BLaER1 (cell line): Measurements from ENCODE around the gene CDK5RAP2.

ENCODE experiments used
- H3K27ac ChIP-seq: shearing (Covaris generic); formaldehyde crosslinking; 2 replicates; pipeline ENCODE4 v1.8.1; 2022
- H3K27me3 ChIP-seq: shearing (Covaris generic); formaldehyde crosslinking; 2 replicates; pipeline ENCODE4 v1.8.1; 2022
- H3K36me3 ChIP-seq: shearing (Covaris generic); formaldehyde crosslinking; 2 replicates; pipeline ENCODE4 v1.8.1; 2022
- H3K4me1 ChIP-seq: shearing (Covaris generic); formaldehyde crosslinking; 2 replicates; pipeline ENCODE4 v1.8.1; 2022
- H3K4me2 ChIP-seq: shearing (Covaris generic); formaldehyde crosslinking; 2 replicates; pipeline ENCODE4 v1.8.1; 2022
- H3K4me3 ChIP-seq: shearing (Covaris generic); formaldehyde crosslinking; 2 replicates; pipeline ENCODE4 v1.8.1; 2022
- H3K9ac ChIP-seq: shearing (Covaris generic); formaldehyde crosslinking; 2 replicates; pipeline ENCODE4 v1.8.1; 2022
- H3K9me3 ChIP-seq: shearing (Covaris generic); formaldehyde crosslinking; 2 replicates; pipeline ENCODE4 v1.8.1; 2022
- H4K20me1 ChIP-seq: shearing (Covaris generic); formaldehyde crosslinking; 2 replicates; pipeline ENCODE4 v1.8.1; 2022
- Cebpa-rat ChIP-seq: shearing (Covaris generic); IDR thresholded peaks from 2 replicates; pipeline ENCODE4 v1.8.1; 2022

The CDK5RAP2 gene

DNA sequence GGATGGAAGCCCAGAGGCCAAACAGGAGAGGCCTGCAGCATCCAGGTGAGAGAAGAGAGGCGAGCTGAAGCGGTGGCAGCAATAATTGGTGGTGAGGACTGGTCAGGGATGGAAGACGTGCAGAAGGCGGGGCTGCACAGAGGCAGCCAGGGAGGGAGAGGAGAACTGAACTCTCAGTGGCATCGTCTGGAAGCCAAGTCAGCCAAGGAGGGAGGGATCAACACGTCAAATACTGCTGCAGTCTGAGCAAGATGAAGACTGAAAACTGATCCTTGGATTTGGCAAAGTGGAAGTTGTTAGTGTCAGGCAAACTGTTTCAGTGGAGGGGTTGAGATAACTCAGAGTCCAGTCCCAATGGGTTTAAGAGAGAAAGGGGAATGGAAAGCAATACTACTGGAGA is 145.4 kb downstream of the CDK5RAP2 start:
- TF ChIP-seq Cebpa-rat = no peak
- Histone ChIP-seq H4K20me1 (no peaks in the 10 kb centered on the region), H3K36me3 (peaks cover 76% of the 10 kb centered on the region), H3K27me3 (no peaks in the 10 kb centered on the region), H3K9me3 (no peaks in the 10 kb centered on the region), H3K4me1 (no peaks in the 10 kb centered on the region), H3K9ac (no peak overlapping the region), H3K4me3 (no peak overlapping the region), H3K27ac (no peak overlapping the region), H3K4me2 (no peak overlapping the region)

DNA sequence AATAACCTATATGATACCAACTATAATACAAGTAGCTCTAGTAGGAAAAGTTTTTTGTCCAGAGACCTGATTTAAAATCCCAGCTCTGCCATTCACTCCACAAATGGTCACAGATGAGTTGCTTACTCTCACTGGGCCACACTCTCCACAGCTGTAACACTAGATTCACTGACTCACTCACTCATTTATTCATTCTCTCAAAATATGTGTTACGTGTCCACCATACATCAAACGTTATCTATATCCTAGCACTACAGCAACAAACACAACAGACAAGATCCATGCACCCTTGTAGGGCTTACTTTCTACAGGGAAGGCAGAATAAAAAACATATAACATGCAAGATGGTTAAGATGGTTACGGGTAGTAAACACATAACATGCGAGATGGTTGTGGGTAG is 146.3 kb downstream of the CDK5RAP2 start:
- H3K27ac ChIP-seq = no peak overlapping the region

DNA sequence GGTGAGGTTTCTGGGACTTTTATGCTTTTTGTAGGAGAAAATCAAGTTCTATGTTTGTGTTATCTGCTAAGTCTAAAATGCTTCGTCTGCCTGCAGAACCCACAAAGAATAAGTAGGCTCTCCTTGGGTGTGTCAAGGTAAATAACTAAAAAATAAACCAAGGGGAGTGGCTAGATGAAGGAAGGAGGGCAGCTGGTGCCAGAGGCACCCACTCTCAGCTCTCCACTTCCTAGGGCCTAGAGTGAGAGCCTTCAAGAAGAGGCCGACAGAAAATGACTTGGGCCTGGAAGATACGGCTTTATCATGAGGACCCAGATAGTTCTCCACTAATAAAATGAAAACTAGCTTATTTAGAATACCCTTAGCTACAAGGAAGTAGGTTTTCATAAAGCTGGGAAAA is 147.4 kb downstream of the CDK5RAP2 start:
- Histone ChIP-seq H3K36me3 (peaks cover 57% of the 10 kb centered on the region), H3K27ac (no peak overlapping the region), H3K4me1 (no peaks in the 10 kb centered on the region), H3K9ac (no peak overlapping the region), H3K4me3 (no peak overlapping the region), H4K20me1 (no peaks in the 10 kb centered on the region), H3K27me3 (no peaks in the 10 kb centered on the region), H3K9me3 (no peaks in the 10 kb centered on the region), H3K4me2 (no peak overlapping the region)
- no peak for TF ChIP-seq Cebpa-rat

More for the DNA sequence above, 146.3 kb downstream of the CDK5RAP2 start:
- no peak overlapping the region for H3K4me2 ChIP-seq
- H3K4me3 ChIP-seq = no peak overlapping the region
- no peaks in the 10 kb centered on the region for H3K4me1 ChIP-seq
- H3K27me3 ChIP-seq = no peaks in the 10 kb centered on the region
- H3K36me3 ChIP-seq = peaks cover 68% of the 10 kb centered on the region
- TF ChIP-seq Cebpa-rat = no peak
- no peaks in the 10 kb centered on the region for H3K9me3 ChIP-seq
- no peaks in the 10 kb centered on the region for H4K20me1 ChIP-seq
- H3K9ac ChIP-seq = no peak overlapping the region

DNA sequence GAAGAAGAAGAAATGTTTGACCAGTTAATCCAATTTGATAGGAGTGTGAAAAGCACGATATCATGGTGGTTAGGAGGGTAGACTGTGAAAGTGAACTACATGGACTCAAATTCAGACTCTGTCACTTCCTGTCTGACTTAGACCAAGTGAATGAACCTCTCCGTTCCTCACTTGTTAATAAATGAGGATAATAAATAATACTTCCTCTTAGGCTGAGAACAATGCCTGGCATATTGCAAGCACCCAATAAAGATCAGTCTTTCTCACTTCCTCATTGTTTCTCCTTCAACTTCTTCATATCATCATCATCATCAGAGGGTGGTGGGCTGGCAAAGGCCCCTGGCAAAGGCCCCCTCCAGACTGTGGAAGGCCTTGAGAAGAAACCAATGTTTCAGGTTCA is 148.7 kb downstream of the CDK5RAP2 start:
- H4K20me1 ChIP-seq = no peaks in the 10 kb centered on the region
- no peak for TF ChIP-seq Cebpa-rat
- H3K9ac ChIP-seq = no peak overlapping the region
- no peaks in the 10 kb centered on the region for H3K9me3 ChIP-seq
- H3K27ac ChIP-seq = no peak overlapping the region
- H3K4me3 ChIP-seq = no peak overlapping the region
- no peak overlapping the region for H3K4me2 ChIP-seq
- peaks cover 56% of the 10 kb centered on the region for H3K36me3 ChIP-seq
- no peaks in the 10 kb centered on the region for H3K4me1 ChIP-seq
- H3K27me3 ChIP-seq = no peaks in the 10 kb centered on the region

DNA sequence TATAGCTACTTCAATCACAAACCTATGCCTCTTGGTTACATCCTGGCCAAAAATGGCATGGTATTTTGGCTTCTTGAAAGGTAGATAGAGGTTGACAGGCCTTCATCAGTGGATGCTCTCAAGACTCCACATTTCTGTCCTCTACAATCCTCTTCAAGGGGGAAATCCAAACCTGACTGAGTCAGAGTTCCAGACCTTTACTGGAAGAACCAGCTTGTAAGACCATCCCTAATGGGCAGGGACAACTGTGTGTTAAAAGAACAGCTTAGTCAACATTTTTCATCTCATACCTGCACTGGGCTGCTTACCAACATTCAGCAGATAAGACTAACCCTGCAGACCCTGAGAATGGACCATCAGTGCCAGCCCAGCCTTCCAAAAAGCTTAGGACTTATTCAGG is 155.7 kb downstream of the CDK5RAP2 start:
- Histone ChIP-seq H4K20me1 (no peaks in the 10 kb centered on the region), H3K27me3 (no peaks in the 10 kb centered on the region), H3K9ac (no peak overlapping the region), H3K4me3 (no peak overlapping the region), H3K4me2 (peak overlapping the region; percentile 58), H3K9me3 (no peaks in the 10 kb centered on the region), H3K36me3 (peaks cover 73% of the 10 kb centered on the region), H3K27ac (peak overlapping the region; percentile 47), H3K4me1 (peaks cover 35% of the 10 kb centered on the region)
- TF ChIP-seq Cebpa-rat = no peak

DNA sequence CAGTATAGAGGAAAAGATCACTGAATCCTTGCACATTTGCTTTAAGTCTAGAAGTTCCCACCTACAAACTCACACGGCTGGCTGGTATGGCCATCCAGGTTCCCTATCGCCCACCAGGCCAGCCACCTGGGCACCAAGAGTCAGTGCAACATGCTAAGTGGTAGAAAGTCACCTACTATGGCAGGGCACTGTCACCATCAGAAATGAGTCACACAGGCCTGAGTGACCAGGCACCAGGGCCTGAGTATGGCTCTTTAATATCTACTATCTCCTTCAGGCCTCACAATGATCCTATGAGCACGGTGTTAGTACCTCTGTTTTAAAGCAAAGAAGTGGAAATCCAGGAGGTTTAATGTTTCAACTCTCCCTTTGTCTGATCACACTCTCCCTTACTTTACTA is 156.2 kb downstream of the CDK5RAP2 start:
- Histone ChIP-seq H3K27ac (peak overlapping the region; percentile 47), H3K4me3 (no peak overlapping the region), H3K9ac (peak overlapping the region; percentile 42; the same call in 1 of the 2 replicates), H3K9me3 (no peaks in the 10 kb centered on the region), H3K4me1 (peaks cover 35% of the 10 kb centered on the region), H4K20me1 (no peaks in the 10 kb centered on the region), H3K36me3 (peaks cover 78% of the 10 kb centered on the region), H3K4me2 (peak overlapping the region; percentile 58), H3K27me3 (no peaks in the 10 kb centered on the region)
- no peak for TF ChIP-seq Cebpa-rat

DNA sequence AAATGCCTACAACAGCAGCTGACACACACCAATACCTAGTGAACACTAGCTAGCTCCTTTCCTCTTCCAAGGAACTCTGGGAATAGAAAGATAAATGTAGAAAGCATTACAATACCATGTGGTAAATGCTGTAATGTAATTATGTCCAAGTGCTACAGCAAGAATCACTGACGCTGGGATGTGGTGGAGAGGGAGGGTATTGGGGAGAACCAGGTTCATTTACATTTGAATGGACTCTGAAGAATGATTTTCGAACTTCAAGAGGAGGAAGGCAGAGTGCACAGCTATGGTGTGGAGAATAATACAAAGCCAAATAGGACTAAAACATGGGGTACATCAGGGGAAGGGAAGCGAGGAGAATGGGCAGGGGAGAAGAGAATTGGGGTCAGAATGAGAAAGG is 158.0 kb downstream of the CDK5RAP2 start:
- Histone ChIP-seq H3K4me3 (no peak overlapping the region), H3K4me1 (peaks cover 35% of the 10 kb centered on the region), H3K4me2 (no peak overlapping the region), H3K36me3 (peaks cover 91% of the 10 kb centered on the region), H3K9ac (no peak overlapping the region), H3K27ac (no peak overlapping the region), H4K20me1 (no peaks in the 10 kb centered on the region), H3K9me3 (no peaks in the 10 kb centered on the region), H3K27me3 (no peaks in the 10 kb centered on the region)
- no peak for TF ChIP-seq Cebpa-rat

DNA sequence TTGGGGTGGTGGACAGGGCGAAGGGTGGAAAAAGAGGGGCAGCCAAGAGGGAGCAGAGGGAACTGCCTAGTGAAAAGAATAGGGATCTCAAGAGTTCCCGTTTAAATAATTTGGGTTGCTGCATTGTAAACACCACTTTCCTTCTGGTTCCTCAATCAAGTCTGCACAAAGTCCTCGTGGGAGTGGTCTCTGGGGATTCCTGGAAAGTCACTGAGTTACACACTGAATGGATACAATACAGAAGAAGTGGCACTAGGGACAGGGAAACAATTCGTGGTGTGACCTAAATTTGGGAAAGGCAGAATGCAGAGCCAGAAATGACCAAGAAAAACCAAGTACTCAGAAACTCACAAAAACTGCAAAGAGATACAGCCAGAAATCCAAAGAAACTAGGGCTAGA is 161.7 kb downstream of the CDK5RAP2 start:
- no peak overlapping the region for H3K27ac ChIP-seq
- no peak overlapping the region for H3K4me2 ChIP-seq
- no peak overlapping the region for H3K4me3 ChIP-seq
- TF ChIP-seq Cebpa-rat = no peak
- H4K20me1 ChIP-seq = no peaks in the 10 kb centered on the region
- peaks cover 17% of the 10 kb centered on the region for H3K4me1 ChIP-seq
- H3K9me3 ChIP-seq = no peaks in the 10 kb centered on the region
- no peak overlapping the region for H3K9ac ChIP-seq
- H3K36me3 ChIP-seq = peaks cover 86% of the 10 kb centered on the region
- no peaks in the 10 kb centered on the region for H3K27me3 ChIP-seq

DNA sequence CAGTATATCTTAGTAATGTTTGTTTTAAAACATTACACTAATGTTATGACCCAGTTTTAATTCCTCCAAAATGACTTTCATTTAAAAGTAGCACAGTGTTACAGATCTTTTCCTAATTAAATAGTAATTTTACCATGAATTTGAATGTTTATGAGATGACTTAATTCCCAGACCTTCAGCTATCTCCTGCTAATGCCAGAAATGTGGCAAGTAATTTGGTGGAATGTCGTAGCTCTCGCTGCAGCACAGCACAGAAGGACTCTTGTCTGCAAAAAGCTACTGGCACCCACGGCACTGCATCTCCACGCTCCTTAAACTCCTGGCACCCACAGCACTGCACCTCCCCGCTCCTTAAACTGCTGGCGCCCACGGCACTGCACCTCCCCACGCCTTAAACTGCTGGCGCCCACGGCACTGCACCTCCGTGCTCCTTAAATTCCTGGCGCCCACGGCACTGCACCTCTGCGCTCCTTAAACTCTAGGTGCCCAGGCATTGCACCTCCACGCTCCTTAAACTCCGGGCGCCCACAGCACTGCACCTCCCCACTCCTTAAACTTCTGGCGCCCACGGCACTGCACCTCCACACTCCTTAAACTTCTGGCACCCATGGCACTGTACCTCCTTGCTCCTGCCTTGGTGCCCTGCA is 163.1 kb downstream of the CDK5RAP2 start:
- H3K4me3 ChIP-seq = no peak overlapping the region
- H3K27me3 ChIP-seq = no peaks in the 10 kb centered on the region
- peaks cover 3% of the 10 kb centered on the region for H3K4me1 ChIP-seq
- H3K9me3 ChIP-seq = no peaks in the 10 kb centered on the region
- H3K9ac ChIP-seq = no peak overlapping the region
- no peak overlapping the region for H3K4me2 ChIP-seq
- H3K27ac ChIP-seq = no peak overlapping the region
- H4K20me1 ChIP-seq = no peaks in the 10 kb centered on the region
- no peak for TF ChIP-seq Cebpa-rat
- H3K36me3 ChIP-seq = peaks cover 91% of the 10 kb centered on the region

DNA sequence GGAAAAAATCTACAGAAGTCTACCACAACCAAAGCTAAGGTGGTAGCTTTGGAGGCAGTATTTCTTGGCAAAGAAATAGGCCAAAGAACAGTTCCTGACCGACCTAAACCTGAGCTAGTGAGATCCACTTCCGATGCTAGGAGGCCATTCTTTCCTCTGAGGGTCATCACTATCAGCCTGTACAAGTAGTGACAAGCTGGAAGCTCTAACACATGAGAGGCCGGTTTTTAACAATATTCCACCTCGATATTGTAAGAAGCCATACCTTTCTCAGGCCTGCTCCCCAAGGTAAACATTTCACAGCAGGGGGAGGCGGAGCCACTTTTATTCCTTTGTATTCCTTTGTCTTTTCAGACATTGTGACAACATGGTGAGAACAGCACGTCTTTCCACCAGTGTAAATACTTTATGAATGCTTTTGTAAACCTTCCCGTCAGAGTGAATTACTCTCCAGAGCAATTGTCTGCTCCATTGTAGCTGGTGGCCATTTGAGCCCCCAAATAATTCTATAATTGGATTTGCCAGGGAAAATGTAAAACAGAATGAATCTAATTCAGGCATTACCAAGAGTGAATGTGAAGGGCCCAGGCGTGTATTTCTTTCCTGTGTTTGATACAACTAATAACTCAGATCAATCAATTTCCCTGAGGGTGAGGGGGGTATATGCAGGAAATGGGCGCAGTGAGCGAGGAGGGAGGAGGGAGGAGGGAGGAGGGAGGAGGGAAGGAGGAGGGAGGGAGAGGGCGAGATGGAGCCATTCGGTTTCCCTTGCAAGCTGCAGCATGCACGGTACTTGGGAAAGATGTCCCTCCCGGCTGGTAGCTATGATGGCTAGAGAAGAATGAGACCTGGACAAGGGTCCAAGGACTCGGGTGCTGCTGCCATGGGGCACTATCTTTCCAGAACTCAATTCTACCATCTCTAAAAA is 166.6 kb downstream of the CDK5RAP2 start:
- Histone ChIP-seq H3K4me1 (no peaks in the 10 kb centered on the region), H4K20me1 (no peaks in the 10 kb centered on the region), H3K27ac (no peak overlapping the region), H3K9me3 (no peaks in the 10 kb centered on the region), H3K4me2 (no peak overlapping the region), H3K36me3 (peaks cover 91% of the 10 kb centered on the region), H3K27me3 (no peaks in the 10 kb centered on the region), H3K4me3 (no peak overlapping the region), H3K9ac (no peak overlapping the region)
- no peak for TF ChIP-seq Cebpa-rat
